H9 (cell line): ENCODE data around the gene EXPH5. TPM values are rescaled to one million over a fixed set of nuclear protein-coding genes. Genes with fewer than 3 reads are reported as not detected.

Experiments used
- DNase-seq: peaks from one replicate; pipeline ENCODE4 v3.0.0-alpha.2; 2017
- H2AFZ ChIP-seq: one replicate; pipeline ENCODE4 v1.6.1; 2013; ENCODE audit warnings: mild to moderate bottlenecking, low read length, control low read depth, moderate library complexity
- H2AK5ac ChIP-seq: 2 replicates; pipeline ENCODE4 v1.6.1; 2013; ENCODE audit warnings: low read length, control low read depth, mixed read lengths; ENCODE audit not compliant: insufficient read length
- H2BK120ac ChIP-seq: one replicate; pipeline ENCODE4 v1.6.1; 2013; ENCODE audit warnings: low read depth, mild to moderate bottlenecking, low read length, control low read depth, inconsistent platforms; ENCODE audit not compliant: poor library complexity, severe bottlenecking
- H2BK12ac ChIP-seq: 2 replicates; pipeline ENCODE4 v1.6.1; 2013; ENCODE audit warnings: low read length, control low read depth, mixed read lengths, low read depth; ENCODE audit not compliant: insufficient read length
- H2BK15ac ChIP-seq: 2 replicates; pipeline ENCODE4 v1.6.1; 2013; ENCODE audit warnings: low read depth, low read length, control low read depth
- H2BK20ac ChIP-seq: one replicate; pipeline ENCODE4 v1.6.1; 2013; ENCODE audit warnings: low read depth, mild to moderate bottlenecking, low read length, control low read depth, inconsistent platforms; ENCODE audit not compliant: poor library complexity, severe bottlenecking
- H2BK5ac ChIP-seq: 2 replicates; pipeline ENCODE4 v1.6.1; 2013; ENCODE audit warnings: low read length, control low read depth, mixed read lengths; ENCODE audit not compliant: insufficient read length
- H3K14ac ChIP-seq: 2 replicates; pipeline ENCODE4 v1.6.1; 2013; ENCODE audit warnings: low read length, control low read depth; ENCODE audit not compliant: insufficient read depth
- H3K18ac ChIP-seq: 2 replicates; pipeline ENCODE4 v1.6.1; 2013; ENCODE audit warnings: low read depth, mild to moderate bottlenecking, mixed read lengths, low read length, control low read depth; ENCODE audit not compliant: insufficient read length
- H3K23ac ChIP-seq: 2 replicates; pipeline ENCODE4 v1.6.1; 2013; ENCODE audit warnings: low read length, control low read depth, mixed read lengths, low read depth; ENCODE audit not compliant: insufficient read length
- H3K23me2 ChIP-seq: 2 replicates; pipeline ENCODE4 v1.6.1; 2013; ENCODE audit warnings: low read depth, mild to moderate bottlenecking, mixed read lengths, low read length, control low read depth; ENCODE audit not compliant: insufficient read length, poor library complexity, severe bottlenecking
- H3K27ac ChIP-seq: 2 replicates; pipeline ENCODE4 v1.5.1; 2013; ENCODE audit warnings: low read length, control low read depth, mixed read lengths, low read depth; ENCODE audit not compliant: insufficient read length
- H3K27me3 ChIP-seq: 2 replicates; pipeline ENCODE4 v1.6.1; 2013; ENCODE audit warnings: low read length, control low read depth, inconsistent platforms; ENCODE audit not compliant: insufficient read depth
- H3K4ac ChIP-seq: 2 replicates; pipeline ENCODE4 v1.6.1; 2013; ENCODE audit warnings: low read depth, mild to moderate bottlenecking, control low read depth, inconsistent platforms, low read length, moderate library complexity
- H3K4me1 ChIP-seq: 2 replicates; pipeline ENCODE4 v1.6.1; 2013; ENCODE audit warnings: low read length, control low read depth, inconsistent platforms; ENCODE audit not compliant: insufficient read depth
- H3K4me2 ChIP-seq: 2 replicates; pipeline ENCODE4 v1.6.1; 2013; ENCODE audit warnings: low read length, control low read depth, mixed read lengths; ENCODE audit not compliant: insufficient read length, insufficient read depth
- H3K56ac ChIP-seq: 2 replicates; pipeline ENCODE4 v1.6.1; 2013; ENCODE audit warnings: low read depth, mild to moderate bottlenecking, mixed read lengths, low read length, control low read depth; ENCODE audit not compliant: insufficient read length
- H3K79me1 ChIP-seq: 2 replicates; pipeline ENCODE4 v1.6.1; 2013; ENCODE audit warnings: low read depth, mild to moderate bottlenecking, moderate library complexity, low read length, control low read depth, inconsistent platforms; ENCODE audit not compliant: insufficient read depth, poor library complexity, severe bottlenecking
- H3K79me2 ChIP-seq: 2 replicates; pipeline ENCODE4 v1.6.1; 2013; ENCODE audit warnings: low read length, control low read depth, inconsistent platforms; ENCODE audit not compliant: insufficient read depth
- H3K9ac ChIP-seq: 2 replicates; pipeline ENCODE4 v1.6.1; 2013; ENCODE audit warnings: low read length, control low read depth, mixed read lengths; ENCODE audit not compliant: insufficient read length; ENCODE audit errors: extremely low read depth
- H3K9me3 ChIP-seq: one replicate; pipeline ENCODE4 v1.6.1; 2013; ENCODE audit warnings: low read depth, low read length, inconsistent platforms; ENCODE audit not compliant: control insufficient read depth
- H3T11ph ChIP-seq: one replicate; pipeline ENCODE4 v1.6.1; 2013; ENCODE audit warnings: mild to moderate bottlenecking, low read length, control low read depth, inconsistent platforms
- H4K20me1 ChIP-seq: one replicate; pipeline ENCODE4 v1.6.1; 2013; ENCODE audit not compliant: control insufficient read depth, insufficient read length, insufficient read depth
- H4K5ac ChIP-seq: 2 replicates; pipeline ENCODE4 v1.6.1; 2013; ENCODE audit warnings: low read depth, mild to moderate bottlenecking, mixed read lengths, low read length, control low read depth; ENCODE audit not compliant: insufficient read length
- H4K8ac ChIP-seq: replicated peaks from 2 replicates; pipeline ENCODE4 v1.6.1; 2013; ENCODE audit warnings: low read length, control low read depth, mixed read lengths, low read depth; ENCODE audit not compliant: insufficient read length
- H4K91ac ChIP-seq: 2 replicates; pipeline ENCODE4 v1.6.1; 2013; ENCODE audit warnings: low read depth, mild to moderate bottlenecking, moderate library complexity, mixed read lengths, low read length, control low read depth; ENCODE audit not compliant: insufficient read length
- H3K27ac Mint-ChIP-seq, 3 experiments: 2 replicates in 2 of 3; 3 replicates in 1 of 3; pipeline ENCODE4 v1.8.0; 2020 to 2021; ENCODE audit warnings: mixed read lengths in 3 of 3, mild to moderate bottlenecking in 1 of 3, moderate library complexity in 1 of 3
- H3K27me3 Mint-ChIP-seq: 2 replicates; pipeline ENCODE4 v1.8.0; 2021; ENCODE audit warnings: low read depth, mild to moderate bottlenecking, moderate library complexity, mixed read lengths
- H3K36me3 Mint-ChIP-seq, 3 experiments: 2 replicates in 2 of 3; 3 replicates in 1 of 3; pipeline ENCODE4 v1.8.0; 2020 to 2021; ENCODE audit warnings: low read depth in 3 of 3, mixed read lengths in 3 of 3; ENCODE audit not compliant: insufficient read depth in 1 of 3
- H3K4me1 Mint-ChIP-seq, 2 experiments: 2 replicates each; pipeline ENCODE4 v1.8.0; 2020; ENCODE audit warnings: mixed read lengths in 2 of 2
- H3K4me3 Mint-ChIP-seq, 2 experiments: 2 replicates in 1 of 2; 3 replicates in 1 of 2; pipeline ENCODE4 v1.8.0; 2020 to 2021; ENCODE audit warnings: mild to moderate bottlenecking in 2 of 2, mixed read lengths in 2 of 2, moderate library complexity in 1 of 2
- H3K9me3 Mint-ChIP-seq, 2 experiments: 2 replicates in 1 of 2; 3 replicates in 1 of 2; pipeline ENCODE4 v1.8.0; 2020; ENCODE audit warnings: mild to moderate bottlenecking in 2 of 2, mixed read lengths in 2 of 2, moderate library complexity in 1 of 2
- CTCF ChIP-seq: fragments of 200-600 bp; sonication (generic); conservative IDR thresholded peaks from 3 replicates; pipeline ENCODE4 v1.8.0; 2021; ENCODE audit warnings: antibody characterized with exemption, mild to moderate bottlenecking
- WGBS: extraction: QIAGEN DNeasy Blood & Tissue Kit; methylation state at CpG from one replicate; pipeline ENCODE4 v1.1.7; 2013; ENCODE audit warnings: missing lambda C conversion rate, low lambda C conversion rate, mixed read lengths; ENCODE audit not compliant: insufficient read length; ENCODE audit errors: extremely low coverage; 5-methylcytosine and 5-hydroxymethylcytosine counted together
- total RNA-seq: library from RNA; stranded (reverse); gene quantifications from 2 replicates; pipeline ENCODE4 v1.2.1, GENCODE V29; 2021

EXPH5 gene
- total RNA-seq, 1 experiment from 2014 or later = 3.1 TPM

DNA sequence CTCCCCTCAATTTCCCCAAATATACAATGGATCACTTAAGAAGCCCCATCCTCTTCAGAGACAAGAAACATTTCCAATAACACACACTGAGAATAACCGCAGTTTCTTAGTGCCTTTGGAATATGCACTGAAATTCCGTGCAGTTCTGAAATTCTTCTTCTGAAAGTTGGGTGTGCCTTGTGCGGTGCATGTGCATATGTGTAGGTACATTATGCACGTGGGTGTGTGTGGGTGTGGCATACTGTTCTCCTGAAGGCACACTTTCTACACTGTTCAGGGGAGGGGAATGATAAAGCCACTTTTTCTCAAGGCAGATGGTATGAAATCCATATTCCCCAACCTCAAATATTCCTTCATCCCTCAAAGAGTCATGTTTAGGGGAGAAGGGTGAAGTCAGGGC is 1.7 kb downstream of the EXPH5 start:
- H3K27me3 Mint-ChIP-seq = peaks cover 17% of the 10 kb centered on the region
- no peaks in the 10 kb centered on the region for H4K20me1 ChIP-seq
- H2AK5ac ChIP-seq = no peak overlapping the region
- H3K18ac ChIP-seq = no peak overlapping the region
- no peaks in the 10 kb centered on the region; the same call in 1 of the 2 replicates for H3K4me1 ChIP-seq
- peak overlapping the region; percentile 72 for H3K4me2 ChIP-seq
- no peak overlapping the region for H2BK20ac ChIP-seq
- H3K4me1 Mint-ChIP-seq = peaks cover 29 to 31% of the 10 kb centered on the region in 2 experiments
- H3K27me3 ChIP-seq = peaks cover 6% of the 10 kb centered on the region; the same call in 1 of the 2 replicates
- no peak overlapping the region for H2BK5ac ChIP-seq
- H3K9ac ChIP-seq = no peak overlapping the region
- no peak for TF ChIP-seq CTCF
- no peak for DNase-seq
- H3K79me2 ChIP-seq = 0 out of 2 replicates have a peak, but pooled peaks cover 2% of the 10 kb centered on the region
- no peaks in the 10 kb centered on the region for H3K9me3 ChIP-seq
- H3K56ac ChIP-seq = no peak overlapping the region
- H3K27ac ChIP-seq = no peak overlapping the region
- H3K23me2 ChIP-seq = peaks cover 10% of the 10 kb centered on the region
- no peak overlapping the region for H3T11ph ChIP-seq
- H4K91ac ChIP-seq = no peak overlapping the region
- H2BK15ac ChIP-seq = no peak overlapping the region
- no peak overlapping the region for H3K4ac ChIP-seq
- H2BK12ac ChIP-seq = no peak overlapping the region
- no peak overlapping the region for H3K23ac ChIP-seq
- no peaks in the 10 kb centered on the region for H3K79me1 ChIP-seq
- H3K4me3 Mint-ChIP-seq = peak overlapping the region; percentile 82 to 90; a peak in 4 of 5 replicates
- no peak overlapping the region for H3K27ac Mint-ChIP-seq
- no CpG with 5 or more reads among the region's 4 CpGs for WGBS
- no peak overlapping the region for H3K14ac ChIP-seq
- no peaks in the 10 kb centered on the region; a peak in 1 of 5 replicates for H3K9me3 Mint-ChIP-seq
- no peak overlapping the region for H4K5ac ChIP-seq
- H3K36me3 Mint-ChIP-seq = no peaks in the 10 kb centered on the region
- no peak overlapping the region for H2AFZ ChIP-seq
- no peak overlapping the region for H4K8ac ChIP-seq
- no peak overlapping the region for H2BK120ac ChIP-seq
